SKM-1 (cell line): ENCODE results near the gene CEP89.
"Not testable (repeated sequence)": the region's sequence is repeated elsewhere in the genome, so short reads cannot be mapped to it uniquely, and the experiment has no call there.

Experiments
- DNase-seq: peaks from one replicate; lab custom pipeline; 2025; ENCODE audit not compliant: unreplicated experiment; lab: John Stamatoyannopoulos, UW

CEP89 gene

DNA sequence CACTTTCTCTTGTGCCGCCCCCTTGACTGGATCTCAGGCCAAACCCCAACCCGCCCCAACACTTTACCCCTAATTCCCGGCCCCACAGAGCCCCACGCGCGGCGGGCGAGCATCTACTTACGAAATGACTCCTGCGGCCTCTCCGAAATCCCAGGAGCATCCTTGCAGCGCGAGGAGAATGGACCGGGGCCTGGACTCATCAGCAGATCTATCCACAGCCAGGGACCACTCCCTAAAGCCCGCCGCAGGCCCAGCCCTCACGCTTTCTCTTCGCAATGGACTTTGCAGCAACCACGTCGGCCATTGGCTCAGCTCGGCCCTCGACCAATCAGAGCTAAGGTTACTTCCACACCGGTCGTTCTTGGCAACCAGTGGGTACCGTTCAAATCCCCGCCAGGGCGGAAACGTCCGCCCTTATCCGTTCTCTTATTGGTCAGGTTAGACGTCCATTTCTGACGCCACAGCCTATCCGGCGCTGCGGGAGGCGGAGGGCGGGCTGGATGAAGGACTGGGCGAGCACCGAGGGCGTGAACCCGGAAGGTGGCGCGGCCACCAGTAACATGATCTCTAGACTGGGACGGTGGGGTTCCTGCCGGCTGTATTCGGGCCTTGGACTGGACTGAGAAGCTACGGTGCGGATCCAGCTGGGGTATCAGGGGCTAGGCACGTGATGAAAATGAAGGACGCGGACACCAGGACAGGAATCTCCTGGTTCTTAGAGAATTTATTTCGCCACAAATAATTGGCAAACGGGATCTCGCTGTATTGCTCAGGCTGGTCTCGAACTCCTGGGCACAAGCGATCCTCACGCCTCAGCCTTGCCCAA lies at the start of gene CEP89, which contains the start of gene FAAP24:
CEP89 (minus strand) TSS at position 244 of the 826 bp plus-strand sequence; CDS start at position 160, 84 bp downstream.
FAAP24 (plus strand) TSS at position 528 of the 826 bp plus-strand sequence. CDS start 955 bp downstream, outside the sequence.
- DNase-seq: peak; percentile 97

DNA sequence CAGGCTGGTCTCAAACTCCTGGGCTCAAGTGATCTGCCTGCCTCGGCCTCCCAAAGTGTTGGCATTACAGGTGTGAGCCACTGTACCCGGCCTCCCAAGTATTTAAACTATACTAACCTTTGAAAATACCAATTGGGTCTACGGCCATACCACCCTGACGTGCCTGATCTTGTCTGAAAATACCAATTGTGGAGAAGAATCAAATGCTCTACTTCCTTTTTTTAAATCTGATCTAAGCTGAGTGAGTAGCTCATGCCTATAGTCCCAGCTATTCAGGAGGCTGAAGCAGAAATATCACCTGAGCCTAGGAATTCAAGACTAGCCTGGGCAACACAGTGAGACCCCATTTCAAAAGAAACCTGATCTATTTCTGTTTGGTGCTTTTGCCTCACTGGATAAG lies 39.1 kb upstream of the CEP89 start:
- DNase-seq: not testable (repeated sequence)

DNA sequence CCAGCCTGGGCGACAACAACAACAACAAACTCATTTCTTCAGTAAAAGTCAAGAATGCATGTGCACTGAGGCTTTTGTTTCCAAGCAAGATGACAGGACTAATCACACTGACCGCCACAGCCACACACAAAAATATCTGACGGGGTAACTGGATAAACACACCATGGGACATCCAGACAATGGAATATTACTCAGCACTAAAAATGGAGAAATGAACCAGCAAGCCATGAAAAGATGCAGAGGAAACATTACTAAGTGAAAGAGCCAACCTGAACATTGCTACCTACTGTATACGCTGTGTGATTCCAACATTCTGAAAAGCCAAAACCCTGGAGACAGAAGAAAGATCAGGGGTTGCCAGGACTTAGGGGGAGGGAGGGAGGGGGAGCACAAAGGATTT lies 37.0 kb upstream of the CEP89 start:
- DNase-seq: no peak

DNA sequence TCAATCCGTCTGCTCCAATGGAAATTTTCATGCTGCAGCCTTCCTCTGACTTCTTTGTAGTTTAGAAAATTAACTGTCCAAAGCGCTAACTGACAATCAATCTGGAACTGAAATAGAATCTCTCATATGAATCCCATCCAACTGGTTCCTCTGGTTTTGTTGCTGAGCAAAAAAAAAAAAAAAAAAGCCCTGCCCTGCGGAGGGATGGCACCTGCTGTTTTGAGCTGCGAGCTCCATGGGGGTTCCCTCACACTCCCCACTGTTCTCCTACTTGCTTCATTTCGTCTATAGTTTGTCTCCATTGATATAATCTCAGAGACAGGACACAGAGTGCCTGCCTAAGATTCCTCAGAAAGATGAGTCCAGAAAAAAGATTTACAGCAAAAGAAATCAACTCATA lies 33.7 kb upstream of the CEP89 start:
- DNase-seq: no peak

DNA sequence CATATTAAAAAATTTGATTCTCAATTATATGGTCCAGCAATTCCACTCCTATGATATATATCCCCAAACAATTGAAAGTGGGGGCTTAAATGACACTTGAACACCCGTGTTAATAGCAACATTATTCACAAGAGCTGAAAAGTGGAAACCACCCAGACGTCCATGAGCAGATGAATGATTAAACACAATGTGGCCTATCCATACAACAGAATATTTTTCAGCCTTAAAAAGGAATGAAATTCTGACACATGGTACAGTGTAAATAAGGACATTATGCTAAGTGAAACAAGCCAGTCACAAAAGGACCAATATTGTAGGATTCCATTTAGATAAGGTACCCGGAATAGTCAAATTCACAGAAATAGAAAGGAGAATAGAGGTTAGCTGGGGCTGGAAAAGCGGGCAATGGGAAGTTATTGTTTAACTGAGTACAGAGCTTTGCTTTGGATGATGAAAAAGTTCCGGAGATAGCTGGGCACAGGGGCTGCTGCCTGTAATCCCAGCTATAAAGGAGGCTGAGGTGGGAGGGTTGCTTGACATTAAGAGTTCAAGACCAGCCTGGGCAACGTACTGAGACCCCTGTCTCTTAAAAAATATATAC lies 31.8 kb upstream of the CEP89 start:
- not testable (repeated sequence) for DNase-seq

DNA sequence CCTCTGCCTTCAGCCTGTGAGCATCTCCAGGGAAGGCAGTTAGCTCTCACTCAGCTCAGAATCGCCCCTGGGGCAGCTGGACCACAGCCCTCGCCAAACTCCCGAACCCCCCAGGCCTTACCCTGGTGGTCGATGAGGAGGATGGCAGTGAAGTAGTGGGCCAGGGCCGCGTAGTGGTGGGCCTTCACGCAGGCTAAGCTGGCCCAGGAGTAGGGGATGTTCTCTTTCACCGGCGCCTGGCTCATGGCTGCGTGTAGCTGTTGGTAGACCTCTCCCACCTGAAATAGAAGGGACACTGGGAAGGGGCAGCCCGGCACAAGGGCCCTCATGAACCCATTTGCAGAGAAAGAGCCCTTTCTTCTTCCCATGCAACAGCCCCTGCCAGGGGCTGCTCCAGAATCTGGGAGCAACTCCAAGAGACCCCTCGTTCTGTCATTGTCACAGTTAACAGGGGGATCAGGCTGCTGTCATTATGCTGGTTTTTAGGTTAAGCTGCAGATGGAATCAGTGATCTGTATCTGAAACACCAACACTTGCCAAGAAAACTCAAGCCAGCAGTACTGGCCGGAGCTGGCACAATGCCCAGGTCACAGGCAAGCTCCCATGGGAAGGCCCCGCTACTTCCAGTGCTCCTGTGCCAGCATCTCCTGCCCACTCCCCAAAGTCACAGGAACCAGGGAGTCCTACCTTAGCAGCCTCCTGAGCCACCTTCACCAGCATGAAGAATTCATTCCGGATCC lies 30.5 kb upstream of the CEP89 start:
- not testable (repeated sequence) for DNase-seq

DNA sequence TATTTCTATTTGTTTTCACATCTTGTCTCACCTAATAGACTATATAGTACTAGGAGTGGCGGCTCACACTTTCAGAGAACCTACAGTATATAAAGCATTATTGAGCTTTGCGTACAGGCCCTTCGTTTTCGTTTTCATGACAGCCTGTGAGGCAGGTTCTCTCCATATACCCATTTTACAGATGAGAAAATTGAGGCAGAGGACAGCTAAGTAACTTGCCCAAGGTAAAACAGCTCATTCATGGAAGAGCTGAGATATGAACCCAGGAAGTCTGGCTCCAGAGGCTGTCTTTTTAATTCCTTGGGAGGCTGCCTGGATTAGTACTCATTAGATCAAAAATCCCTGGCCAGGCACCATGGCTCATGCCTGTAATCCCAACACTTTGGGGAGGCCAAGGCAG lies 29.2 kb upstream of the CEP89 start:
- no peak for DNase-seq

DNA sequence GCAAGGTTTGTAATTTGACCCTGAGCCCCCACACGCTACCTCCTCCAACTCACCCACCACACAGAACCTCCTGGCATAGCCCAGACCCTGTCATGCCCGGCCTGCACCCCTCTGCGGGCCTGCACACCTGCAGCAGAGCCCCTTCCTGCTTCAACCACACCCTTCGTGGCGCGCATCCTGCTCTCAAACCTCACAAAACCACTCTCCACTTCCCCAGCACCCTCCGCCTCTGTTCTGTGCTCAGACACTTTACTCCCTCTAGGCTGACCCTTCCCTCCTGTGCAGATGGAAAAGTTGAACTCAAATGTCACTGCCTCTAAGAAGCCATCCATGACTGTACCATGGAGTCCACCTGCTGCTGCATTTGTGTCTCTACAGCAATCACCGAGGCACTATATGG lies 28.8 kb upstream of the CEP89 start:
- DNase-seq: no peak

DNA sequence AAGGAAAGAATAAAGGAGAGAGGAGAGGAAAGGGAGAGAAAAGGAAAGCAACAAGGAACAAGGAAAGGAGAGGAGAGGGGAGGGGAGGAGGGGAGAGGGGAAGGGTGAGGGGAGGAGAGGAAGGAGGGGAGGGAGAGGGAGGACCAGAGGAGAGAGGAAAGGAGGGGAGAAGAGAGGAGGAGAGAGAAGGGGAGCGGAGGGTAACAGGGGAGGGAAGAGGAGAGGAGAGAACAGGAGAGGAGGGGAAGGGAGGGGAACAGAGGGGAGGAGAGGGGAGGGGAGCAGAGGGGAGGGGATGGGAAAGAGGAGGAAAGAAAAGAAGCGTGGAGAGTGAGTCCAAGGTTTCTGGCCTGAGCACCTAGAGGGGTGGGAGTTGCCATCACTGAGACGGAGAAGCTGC lies 27.0 kb upstream of the CEP89 start:
- DNase-seq: no peak

DNA sequence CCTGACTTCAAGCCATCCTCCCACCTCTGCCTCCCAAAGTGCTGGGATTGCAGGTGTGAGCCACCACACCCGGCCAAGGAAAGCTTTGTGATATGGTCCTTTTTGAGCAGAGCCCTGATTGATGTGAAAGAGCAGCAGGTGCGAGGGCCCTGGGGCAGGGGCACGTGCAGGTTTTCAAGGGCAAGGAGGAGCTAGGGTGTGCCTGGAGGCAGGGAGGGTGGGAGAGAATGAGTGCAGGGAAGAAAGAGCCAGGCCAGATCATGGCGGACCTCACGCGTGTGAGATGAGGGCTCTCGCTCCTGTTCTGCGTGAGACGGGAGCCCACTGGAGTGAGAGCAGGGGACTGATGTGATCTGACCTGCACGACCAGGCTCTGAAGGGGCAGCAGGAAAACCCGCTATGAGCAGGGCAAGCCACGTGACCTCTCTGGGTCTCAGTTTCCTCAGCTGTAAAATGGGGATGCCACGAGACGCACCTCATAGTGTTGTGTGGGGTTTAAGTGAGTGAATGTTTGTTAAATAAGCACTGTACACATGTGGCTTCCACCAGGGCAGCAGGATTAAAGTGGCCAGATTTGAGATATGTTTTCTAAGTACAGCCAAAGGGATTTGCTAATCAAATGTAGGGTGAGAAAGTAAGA lies 26.1 kb upstream of the CEP89 start:
- no peak for DNase-seq

DNA sequence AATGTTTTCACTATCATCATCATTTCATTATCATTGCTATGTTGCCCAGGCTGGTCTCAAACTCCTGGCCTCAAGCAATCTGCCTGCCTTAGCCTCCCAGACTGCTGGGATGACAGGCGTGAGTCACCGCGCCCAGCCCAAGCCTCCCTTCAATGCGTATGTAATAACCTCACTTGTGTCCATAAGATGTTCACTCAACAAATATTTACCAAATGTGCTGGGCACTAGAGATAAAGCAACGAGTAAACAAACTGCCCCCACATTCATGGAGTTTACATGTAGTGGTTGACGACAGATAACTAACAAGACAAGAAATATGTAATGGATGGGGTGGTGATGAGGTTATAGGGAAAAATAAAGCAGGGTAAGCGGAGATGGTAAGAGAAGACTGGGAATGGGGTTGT lies 25.3 kb upstream of the CEP89 start:
- DNase-seq: not testable (repeated sequence)

DNA sequence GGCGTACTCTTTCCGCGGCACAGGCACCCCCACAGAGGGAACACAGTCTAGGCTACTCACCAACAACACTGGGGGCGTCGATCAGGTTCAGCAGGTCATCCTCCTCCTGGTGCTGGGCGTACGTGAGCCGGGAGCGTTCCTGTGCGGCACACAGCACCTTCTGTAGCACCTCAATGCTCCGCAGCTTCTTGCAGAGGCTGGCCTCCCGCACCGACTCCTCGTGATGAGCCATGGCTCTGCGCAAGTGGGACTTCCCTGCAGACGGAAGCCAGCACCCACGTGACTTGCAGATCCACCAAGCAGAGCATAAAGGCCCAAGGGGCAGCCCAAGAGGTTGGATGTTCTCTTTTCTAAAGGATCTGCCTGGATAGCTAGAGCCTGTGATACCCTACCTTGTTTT lies 24.2 kb upstream of the CEP89 start:
- not testable (repeated sequence) for DNase-seq

DNA sequence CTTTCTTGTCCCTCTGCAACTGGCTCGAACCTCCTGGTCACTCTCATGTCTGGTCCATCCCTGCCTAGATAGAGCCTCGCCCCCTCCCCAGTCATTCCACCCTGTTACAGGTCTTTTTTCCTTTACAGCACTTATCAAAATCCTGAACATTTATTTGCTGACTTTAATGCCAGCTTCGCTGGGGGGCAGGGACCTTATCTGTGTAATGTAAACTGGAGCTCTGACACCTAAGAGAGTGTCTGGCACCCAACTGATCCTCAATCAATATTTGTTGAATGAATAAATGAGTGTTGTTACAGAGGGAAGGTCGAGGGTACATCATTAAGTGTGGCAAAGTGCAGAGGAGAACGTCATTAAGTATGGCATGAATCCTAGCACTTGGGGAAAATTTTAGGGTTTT lies 17.0 kb upstream of the CEP89 start:
- no peak for DNase-seq

DNA sequence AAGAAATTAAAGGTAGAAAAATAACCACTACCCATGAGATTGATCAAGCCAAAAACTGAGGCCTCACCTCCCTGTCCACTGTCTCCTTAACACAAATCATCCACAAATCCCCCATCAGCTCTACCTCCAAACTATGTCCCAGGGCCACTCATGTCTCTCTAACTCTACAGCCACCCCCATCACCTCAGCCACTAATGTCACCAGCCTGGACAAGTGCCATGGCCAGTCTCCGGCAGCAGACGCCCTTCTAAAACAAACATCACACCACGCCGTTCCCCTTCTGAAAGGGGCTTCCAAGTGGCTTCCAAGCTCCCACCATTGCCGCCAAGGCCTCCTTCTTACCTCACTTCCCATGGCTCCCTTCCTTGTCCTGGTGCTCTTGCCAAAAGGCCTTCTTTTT lies 16.5 kb upstream of the CEP89 start:
- not testable (repeated sequence) for DNase-seq

DNA sequence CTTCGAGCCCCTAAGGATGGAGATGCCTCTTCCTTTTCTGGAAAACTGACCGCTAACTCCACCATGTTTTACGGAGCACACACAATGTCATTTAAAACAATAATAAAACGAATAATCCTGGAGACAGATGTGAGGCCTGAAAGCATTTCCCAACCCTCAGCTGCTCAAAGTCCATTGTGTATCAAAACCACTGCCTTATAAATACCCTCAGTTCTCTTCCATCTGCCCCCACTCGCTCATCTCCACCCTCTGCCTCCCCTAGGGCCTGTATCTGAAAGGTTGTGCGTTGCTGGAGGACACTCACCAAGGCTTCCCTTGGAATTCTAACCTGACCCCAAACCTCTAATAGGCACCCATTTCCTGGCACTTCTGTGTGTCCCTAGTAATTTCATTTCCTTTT lies 10.7 kb upstream of the CEP89 start:
- not testable (repeated sequence) for DNase-seq

DNA sequence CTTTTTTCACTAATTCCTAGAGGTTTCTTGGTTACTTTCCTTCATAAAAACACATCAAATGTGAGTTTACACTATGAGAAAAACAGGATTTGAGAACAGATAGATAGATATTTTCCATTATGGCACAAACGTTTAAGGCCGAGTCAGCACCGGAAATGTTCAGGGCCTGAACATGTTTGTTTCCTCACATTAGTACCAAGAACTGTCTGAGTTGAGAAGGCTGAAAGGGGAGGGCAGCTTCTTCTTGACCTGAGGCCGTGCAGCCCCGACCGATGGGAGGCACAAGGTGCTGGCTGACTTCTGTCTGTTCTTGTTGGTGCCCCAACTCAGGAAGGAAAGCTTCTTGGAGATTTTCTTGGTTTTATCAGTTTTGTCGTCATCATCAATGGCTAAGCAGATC lies 8.0 kb upstream of the CEP89 start:
- DNase-seq: not testable (repeated sequence)

DNA sequence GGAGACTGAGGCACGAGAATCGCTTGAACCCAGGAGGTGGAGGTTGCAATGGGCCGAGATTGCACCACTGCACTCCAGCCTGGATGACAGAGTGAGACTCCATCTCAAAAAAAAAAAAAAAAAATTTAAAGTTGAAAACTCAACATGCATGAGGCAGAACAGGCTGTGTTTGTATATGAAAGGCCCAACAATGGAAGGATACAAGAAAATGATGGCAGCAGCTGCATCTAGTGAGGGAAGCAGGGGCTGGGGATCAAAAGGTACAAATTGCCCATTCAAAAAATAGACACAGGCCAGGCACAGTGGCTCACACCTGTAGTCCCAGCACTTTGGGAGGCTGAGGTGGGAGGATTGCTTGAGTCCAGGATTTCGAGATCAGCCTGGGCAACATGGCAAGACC lies 6.1 kb upstream of the CEP89 start:
- DNase-seq: not testable (repeated sequence)

DNA sequence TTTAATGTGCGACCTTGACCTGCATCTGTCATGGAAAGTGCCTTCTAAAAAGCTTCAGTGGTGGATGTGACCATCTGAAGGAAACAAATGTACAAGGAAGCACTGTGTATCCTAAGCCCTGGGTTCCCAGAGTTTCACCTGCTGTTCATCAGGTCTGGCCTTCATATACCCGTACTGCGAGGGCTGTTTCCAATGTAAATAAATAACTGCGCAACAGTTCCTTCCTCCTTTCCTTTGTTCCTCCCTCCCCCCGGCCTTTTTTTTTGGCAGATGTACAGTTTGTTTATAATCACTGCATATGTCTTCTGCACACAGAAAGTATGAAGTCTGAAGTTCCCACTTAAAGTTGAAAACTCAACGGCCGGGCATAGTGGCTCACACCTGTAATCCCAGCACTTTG lies 5.5 kb upstream of the CEP89 start:
- no peak for DNase-seq

DNA sequence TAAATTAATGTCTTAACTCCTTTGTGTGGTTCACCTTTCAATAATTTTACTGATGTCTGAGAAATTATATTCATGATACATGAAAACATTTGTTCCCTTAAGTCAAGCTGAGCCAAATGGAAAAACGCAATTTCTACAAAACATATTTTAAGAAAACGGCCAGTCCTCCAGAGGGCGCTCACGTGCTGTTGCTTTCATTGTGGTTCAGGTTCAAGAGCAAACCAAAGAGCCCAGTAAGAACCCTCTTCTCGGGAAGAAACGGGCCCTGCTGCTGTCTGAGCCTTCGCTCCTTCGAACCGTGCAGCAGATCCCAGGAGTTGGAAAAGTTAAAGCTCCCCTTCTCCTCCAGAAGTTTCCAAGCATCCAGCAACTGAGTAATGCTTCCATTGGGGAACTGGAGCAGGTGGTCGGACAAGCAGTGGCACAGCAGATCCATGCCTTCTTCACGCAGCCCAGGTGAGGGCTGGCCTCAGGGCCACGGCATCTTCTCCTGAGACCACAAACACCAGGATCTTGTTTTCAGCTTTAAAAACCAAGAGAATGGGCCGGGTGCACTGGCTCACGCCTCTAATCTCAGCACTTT lies 4.6 kb upstream of the CEP89 start:
- DNase-seq: peak; percentile 32

DNA sequence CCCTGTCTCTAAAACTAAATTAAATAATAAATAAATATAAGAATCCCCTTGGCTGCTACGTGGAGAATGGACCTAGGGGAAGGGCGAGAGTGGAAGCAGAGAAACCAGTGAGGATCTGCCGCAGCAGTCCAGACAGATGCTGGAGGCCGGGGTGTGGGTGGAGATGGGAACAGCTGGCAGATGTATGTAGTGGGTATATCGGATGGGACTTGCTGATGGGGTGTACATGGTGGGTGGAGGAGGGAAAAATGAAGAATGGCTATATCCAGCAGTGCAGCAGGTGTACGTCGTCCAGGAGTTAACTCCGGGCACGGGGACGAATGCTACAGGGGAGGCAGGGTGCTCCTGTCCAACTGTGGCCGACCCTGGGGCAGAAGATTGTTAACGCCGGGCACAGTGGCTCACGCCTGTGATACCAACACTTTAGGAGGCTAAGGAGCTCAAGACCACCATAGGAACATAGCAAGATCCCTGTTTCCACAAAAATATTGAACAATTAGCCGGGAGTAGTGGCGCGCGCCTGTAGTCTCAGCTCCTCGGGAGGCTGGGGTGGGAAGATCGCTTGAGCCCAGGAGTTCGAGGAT lies 654 bp downstream of the CEP89 start:
- DNase-seq: no peak

DNA sequence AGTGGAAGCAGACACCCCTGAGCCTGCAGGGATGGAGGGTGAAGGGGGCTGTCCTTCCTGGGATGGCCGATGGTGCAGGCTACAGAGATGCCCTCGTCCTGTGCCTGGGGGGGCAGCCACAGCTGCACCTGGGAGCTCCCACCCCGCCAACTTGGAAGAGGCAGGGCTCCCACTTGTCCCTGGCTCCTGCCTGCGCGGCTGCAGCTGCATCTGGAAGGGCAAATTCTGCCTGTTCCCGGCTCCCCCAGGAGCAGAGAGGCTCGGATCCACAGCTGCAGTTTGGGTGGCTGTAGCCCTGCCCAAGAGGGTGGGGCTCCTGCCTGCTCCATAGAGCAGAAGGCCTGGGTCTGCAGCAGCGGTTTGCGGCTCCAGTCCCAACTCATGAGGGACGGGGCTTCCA lies 2.2 kb downstream of the CEP89 start:
- no peak for DNase-seq
